H1 (cell line): ENCODE measurements around the gene EXOSC6. TPM values are rescaled to one million over a fixed set of nuclear protein-coding genes. Genes with fewer than 3 reads are reported as not detected.
"Not testable (repeated sequence)": the region's sequence is repeated elsewhere in the genome, so short reads cannot be mapped to it uniquely, and the experiment has no call there.

Source experiments
- CTCF ChIA-PET: fragments of 300-600 bp; sonication (Branson Sonifier 250); formaldehyde crosslinking; loops from one replicate; lab custom pipeline; 2021; ENCODE audit not compliant: partially characterized antibody; lab: Charles Lee
- POLR2A ChIA-PET: fragments of 300-600 bp; sonication (Branson Sonifier 250); formaldehyde crosslinking; loops from one replicate; lab custom pipeline; 2021; ENCODE audit warnings: inconsistent platforms; ENCODE audit not compliant: partially characterized antibody; lab: Charles Lee
- DNase-seq, 2 experiments: peaks; one replicate each; pipeline versions ENCODE4 v3.0.0 to v3.0.0-alpha.2; 2010 to 2022; ENCODE audit warnings: low spot score in 2 of 2, low read depth in 1 of 2, mixed read lengths in 1 of 2
- FAIRE-seq: peaks from 2 replicates; lab custom pipeline; 2011; peaks lifted over from hg19 to GRCh38; lab: Jason Lieb, UNC
- H2AFZ ChIP-seq: 2 replicates; pipeline ENCODE4 v1.8.1; 2012; ENCODE audit warnings: low read length, inconsistent platforms
- H2AK5ac ChIP-seq: 2 replicates; pipeline ENCODE4 v1.6.1; 2013; ENCODE audit warnings: low read depth, low read length
- H2BK120ac ChIP-seq: replicated peaks from 2 replicates; pipeline ENCODE3; 2013; ENCODE audit warnings: low read depth, low read length, inconsistent platforms
- H2BK12ac ChIP-seq: 2 replicates; pipeline ENCODE4 v1.6.1; 2013; ENCODE audit warnings: low read depth, low read length
- H2BK15ac ChIP-seq: 2 replicates; pipeline ENCODE4 v1.6.1; 2013; ENCODE audit warnings: low read length
- H2BK20ac ChIP-seq: 2 replicates; pipeline ENCODE4 v1.6.1; 2013; ENCODE audit warnings: low read length
- H2BK5ac ChIP-seq: 2 replicates; pipeline ENCODE4 v1.6.1; 2013; ENCODE audit warnings: low read depth, low read length
- H3K14ac ChIP-seq: 2 replicates; pipeline ENCODE4 v1.6.1; 2013; ENCODE audit warnings: inconsistent platforms; ENCODE audit not compliant: insufficient read length
- H3K18ac ChIP-seq: 2 replicates; pipeline ENCODE4 v1.6.1; 2013; ENCODE audit warnings: low read length; ENCODE audit errors: extremely low read depth
- H3K23ac ChIP-seq: 2 replicates; pipeline ENCODE4 v1.6.1; 2013; ENCODE audit warnings: inconsistent platforms; ENCODE audit not compliant: insufficient read length
- H3K23me2 ChIP-seq: 2 replicates; pipeline ENCODE4 v1.6.1; 2013; ENCODE audit warnings: low read depth, low read length
- H3K27ac ChIP-seq: 2 replicates; pipeline ENCODE4 v1.6.1; 2011; ENCODE audit warnings: low read depth, low read length, inconsistent platforms
- H3K27me3 ChIP-seq, 4 experiments: replicated peaks in 1 of 4; 1 replicate in 1 of 4; 2 replicates in 3 of 4; pipeline versions ENCODE4 v1.6.1 to v1.8.1; 2011 to 2013; ENCODE audit warnings: low read length in 3 of 4, mild to moderate bottlenecking in 3 of 4, inconsistent platforms in 2 of 4, mixed read lengths in 2 of 4, moderate library complexity in 1 of 4; ENCODE audit not compliant: control insufficient read depth in 3 of 4, insufficient read depth in 3 of 4; ENCODE audit errors: extremely low read depth in 1 of 4
- H3K36me3 ChIP-seq, 4 experiments: 2 replicates each; pipeline versions ENCODE4 v1.6.1 to v1.8.1; 2011 to 2013; ENCODE audit warnings: mild to moderate bottlenecking in 4 of 4, low read length in 3 of 4, moderate library complexity in 2 of 4, control low read depth in 1 of 4, inconsistent platforms in 1 of 4; ENCODE audit not compliant: insufficient read depth in 4 of 4, control insufficient read depth in 2 of 4
- H3K4ac ChIP-seq: replicated peaks from 2 replicates; pipeline ENCODE3; 2013; ENCODE audit warnings: low read length, low read depth, mixed read lengths, inconsistent platforms; ENCODE audit not compliant: insufficient read length
- H3K4me1 ChIP-seq, 4 experiments: replicated peaks in 1 of 4; 1 replicate in 1 of 4; 2 replicates in 3 of 4; pipeline versions ENCODE4 v1.6.1 to v1.8.1; 2011 to 2013; ENCODE audit warnings: low read length in 3 of 4, inconsistent platforms in 2 of 4, mixed read lengths in 1 of 4; ENCODE audit not compliant: insufficient read depth in 4 of 4, control insufficient read depth in 3 of 4
- H3K4me2 ChIP-seq, 2 experiments: 2 replicates each; pipeline versions ENCODE4 v1.6.1 to v1.8.1; 2011 to 2013; ENCODE audit warnings: low read depth in 2 of 2, low read length in 2 of 2, control low read depth in 1 of 2, inconsistent platforms in 1 of 2, mild to moderate bottlenecking in 1 of 2; ENCODE audit not compliant: insufficient read depth in 1 of 2
- H3K4me3 ChIP-seq, 4 experiments: fragments of 200-600, 300-600 bp in 1 of 4; sonication (generic), shearing (Covaris generic), sonication (Bioruptor Twin) in 1 of 4; 2 replicates each; pipeline versions ENCODE4 v1.5.1 to v1.8.1; 2011 to 2016; ENCODE audit warnings: low read length in 4 of 4, low read depth in 3 of 4, control low read depth in 2 of 4, inconsistent platforms in 2 of 4, mild to moderate bottlenecking in 2 of 4, mixed read lengths in 1 of 4, moderate library complexity in 1 of 4; ENCODE audit not compliant: insufficient read depth in 2 of 4; ENCODE audit errors: extremely low read depth in 1 of 4
- H3K56ac ChIP-seq: replicated peaks from 2 replicates; pipeline ENCODE3; 2013; ENCODE audit warnings: low read depth, mild to moderate bottlenecking, mixed read lengths, low read length, inconsistent platforms; ENCODE audit not compliant: insufficient read length
- H3K79me1 ChIP-seq: 2 replicates; pipeline ENCODE4 v1.6.1; 2013; ENCODE audit warnings: low read depth, low read length, control low read depth
- H3K79me2 ChIP-seq, 2 experiments: 2 replicates each; pipeline versions ENCODE4 v1.6.1 to v1.8.1; 2012 to 2013; ENCODE audit warnings: low read length in 2 of 2, mild to moderate bottlenecking in 2 of 2, inconsistent platforms in 1 of 2; ENCODE audit not compliant: insufficient read depth in 2 of 2, control insufficient read depth in 1 of 2
- H3K9ac ChIP-seq, 4 experiments: replicated peaks in 1 of 4; 1 replicate in 1 of 4; 2 replicates in 3 of 4; pipeline versions ENCODE4 v1.6.1 to v1.8.1; 2011 to 2013; ENCODE audit warnings: low read depth in 3 of 4, low read length in 3 of 4, control low read depth in 2 of 4, mild to moderate bottlenecking in 2 of 4, moderate library complexity in 2 of 4, inconsistent platforms in 1 of 4; ENCODE audit errors: extremely low read depth in 1 of 4
- H3K9me3 ChIP-seq, 2 experiments: 2 replicates each; pipeline versions ENCODE4 v1.6.1 to v1.8.1; 2012 to 2013; ENCODE audit warnings: mild to moderate bottlenecking in 2 of 2, moderate library complexity in 2 of 2, control low read depth in 1 of 2, inconsistent platforms in 1 of 2, low read depth in 1 of 2, low read length in 1 of 2, mixed read lengths in 1 of 2; ENCODE audit not compliant: insufficient read depth in 2 of 2
- H4K20me1 ChIP-seq, 2 experiments: replicated peaks in 1 of 2; 2 replicates each; pipeline versions ENCODE3 to v1.8.1; 2011 to 2013; ENCODE audit warnings: inconsistent platforms in 2 of 2, low read length in 2 of 2, mild to moderate bottlenecking in 1 of 2; ENCODE audit not compliant: insufficient read depth in 2 of 2, control insufficient read depth in 1 of 2
- H4K5ac ChIP-seq: 2 replicates; pipeline ENCODE4 v1.6.1; 2013; ENCODE audit warnings: low read length, low read depth, mixed read lengths, inconsistent platforms; ENCODE audit not compliant: insufficient read length
- H4K8ac ChIP-seq: 2 replicates; pipeline ENCODE4 v1.8.0; 2013; ENCODE audit warnings: mild to moderate bottlenecking, moderate library complexity, low read length, inconsistent platforms; ENCODE audit not compliant: insufficient read depth; ENCODE audit errors: extremely low read depth
- H4K91ac ChIP-seq: replicated peaks from 2 replicates; pipeline ENCODE3; 2013; ENCODE audit warnings: low read length, mixed read lengths, inconsistent platforms; ENCODE audit not compliant: insufficient read length
- POLR2A ChIP-seq, 2 experiments: IDR thresholded peaks; 1 replicate in 1 of 2; 2 replicates in 1 of 2; pipeline ENCODE4 v1.6.1; 2011; ENCODE audit warnings: low read depth in 2 of 2, low read length in 2 of 2, mild to moderate bottlenecking in 2 of 2; ENCODE audit errors: control extremely low read depth in 1 of 2
- POLR2AphosphoS5 ChIP-seq: IDR thresholded peaks from 2 replicates; pipeline ENCODE4 v1.6.1; 2011; ENCODE audit warnings: low read depth, low read length
- WGBS, 2 experiments: shearing (Covaris generic) in 1 of 2; methylation state at CpG; one replicate each; pipeline versions ENCODE4 v1.1.6 to v1.1.7; 2013 to 2015; ENCODE audit warnings: low lambda C conversion rate in 2 of 2, mixed read lengths in 2 of 2, inconsistent platforms in 1 of 2, low coverage in 1 of 2, missing lambda C conversion rate in 1 of 2; ENCODE audit not compliant: insufficient replicate concordance in 2 of 2, insufficient coverage in 1 of 2, insufficient read length in 1 of 2; ENCODE audit errors: extremely low coverage in 1 of 2, missing lambda C conversion rate in 1 of 2; 5-methylcytosine and 5-hydroxymethylcytosine counted together
- polyA plus RNA-seq, 7 experiments: library from polyadenylated mRNA; depleted of rRNA in 3 of 7; stranded (reverse) in 5 of 7; unstranded in 2 of 7; fragments of >200 nt in 5 of 7; fragments of 200-250 nt in 2 of 7; gene quantifications; 1 replicate in 5 of 7; 2 replicates in 1 of 7; 4 replicates in 1 of 7; pipeline versions ENCODE4 v1.2.1 to v1.2.3, GENCODE V29; 2011 to 2013; ENCODE audit warnings: missing spikeins in 2 of 7, mixed read lengths in 2 of 7
- total RNA-seq: library from RNA; stranded (reverse); fragmentation: NEBNext Ultra II Directional; extraction: Animal tissue kit (Norgen Biotek cat#: 25700); gene quantifications from 2 replicates; pipeline ENCODE4 v1.2.1, GENCODE V29; 2021

Gene EXOSC6
- total and polyA plus RNA-seq, 2 of the 8 experiments (the other 6 are each of a cell fraction or from before 2014, with no cell fraction given), result 9.7 to 22.5 TPM

DNA sequence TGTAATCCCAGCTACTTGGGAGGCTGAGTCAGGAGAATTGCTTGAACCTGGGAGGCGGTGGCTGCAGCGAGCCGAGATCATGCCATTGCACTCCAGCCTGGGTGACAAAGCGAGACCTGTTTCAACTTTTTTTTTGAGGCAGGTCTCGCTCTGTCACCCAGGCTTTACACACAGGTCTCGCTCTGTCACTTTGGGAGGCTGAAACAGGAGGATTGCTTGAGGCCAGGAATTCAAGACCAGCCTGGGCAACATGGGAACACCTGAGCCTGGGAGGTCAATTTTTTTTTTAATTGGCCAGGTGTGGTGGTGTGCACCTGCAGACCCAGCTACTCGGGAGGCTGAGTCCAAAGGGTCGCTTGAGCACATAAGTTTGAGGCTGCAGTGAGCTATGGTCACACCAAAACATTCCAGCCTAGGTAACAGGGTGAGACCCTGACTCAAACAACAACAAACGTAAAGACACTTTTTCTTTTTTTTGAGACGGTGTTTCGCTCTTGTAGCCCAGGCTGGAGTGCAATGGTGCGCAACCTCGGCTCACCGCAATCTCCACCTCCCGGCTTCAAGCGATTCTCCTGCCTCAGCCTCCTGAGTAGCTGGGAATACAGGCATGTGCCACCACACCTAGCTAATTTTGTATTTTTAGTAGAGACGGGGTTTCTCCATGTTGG is 35.7 kb upstream of the EXOSC6 start:
- H2BK12ac ChIP-seq, H3K4ac ChIP-seq, H4K5ac ChIP-seq, H4K91ac ChIP-seq, H2BK20ac ChIP-seq, H3K18ac ChIP-seq, H2AK5ac ChIP-seq, H3K23me2 ChIP-seq, H3K56ac ChIP-seq, DNase-seq, H2BK120ac ChIP-seq, H2BK15ac ChIP-seq, H3K27ac ChIP-seq, H2AFZ ChIP-seq, H3K9me3 ChIP-seq, H3K4me1 ChIP-seq, H3K27me3 ChIP-seq, H2BK5ac ChIP-seq, FAIRE-seq, H3K23ac ChIP-seq, H3K9ac ChIP-seq, H3K14ac ChIP-seq, H4K8ac ChIP-seq: not testable (repeated sequence)
- WGBS, 2 experiments, result 93% methylated on average over 17 of the region's 17 CpGs; no CpG with 5 or more reads in 1 of the 2 experiments
- H3K79me1 ChIP-seq, result 0 out of 2 replicates have a peak, but pooled peaks cover 12% of the 10 kb centered on the region
- H3K4me3 ChIP-seq, result peak overlapping the region in 3 of 4 experiments; percentile 84 to 95 (median 88); a peak in 6 of 8 replicates
- CTCF ChIA-PET, result interaction anchor here (0.7 to 5.5 kb wide), 4 partner anchors 20 to 178 kb away, joined by 3 to 24 read pairs (median 13); partner anchors contain the start of gene EXOSC6
- POLR2A ChIA-PET, result interaction anchor here (0.7 to 24.1 kb wide), 16 partner anchors 8 to 166 kb away, joined by 3 to 414 read pairs (median 6); partner anchors contain the start of genes DDX19A, DDX19B, EXOSC6 and FCSK
- H4K20me1 ChIP-seq, result peaks cover 2 to 11% of the 10 kb centered on the region in 2 experiments
- TF ChIP-seq POLR2A (IDR thresholded peaks at IDR 0.05; ENCODE audit: control extremely low read depth in 1 of 2, low read depth in 2 of 2, low read length in 2 of 2), result peak in 1 of 2 experiments; percentile 67; a peak in 2 of 3 replicates
- 0 out of 2 replicates have a peak, but pooled peaks have one; percentile 27 for TF ChIP-seq POLR2AphosphoS5
- peaks cover 16 to 59% of the 10 kb centered on the region in 2 experiments for H3K79me2 ChIP-seq
- H3K36me3 ChIP-seq, result peaks cover 14 to 41% (median 27%) of the 10 kb centered on the region in 4 experiments
- peak overlapping the region; percentile 62 to 71 for H3K4me2 ChIP-seq
